Spleen (tissue), 7 donors: ENCODE data around the gene AGAP9.
"Not testable (repeated sequence)": the region's sequence is repeated elsewhere in the genome, so short reads cannot be mapped to it uniquely, and the experiment has no call there.

ENCODE experiments used
- POLR2A ChIP-seq, 3 donors: fragments of 450-650 bp; IDR thresholded peaks; one replicate each; pipeline ENCODE4 v1.5.1; 2017; ENCODE audit warnings: antibody characterized with exemption in 3 of 3, mild to moderate bottlenecking in 1 of 3
- POLR2AphosphoS5 ChIP-seq, 3 donors: sonication (generic); formaldehyde crosslinking; IDR thresholded peaks; one replicate each; pipeline ENCODE4 v1.5.1; 2017; ENCODE audit warnings: antibody characterized with exemption in 3 of 3
- TF ChIP-seq, protein P1 (sequence below), 11 experiments: fragments of 200-600 bp in 7 of 11; fragments of 450-650 bp in 4 of 11; sonication (generic) in 4 of 11; IDR thresholded peaks in 8 of 11; conservative IDR thresholded peaks in 3 of 11; 1 replicate in 7 of 11; 2 replicates in 4 of 11; pipeline versions ENCODE4 v1.4.0 to v1.8.0; 2016 to 2021; ENCODE audit warnings: antibody characterized with exemption in 11 of 11, inconsistent platforms in 4 of 11, mild to moderate bottlenecking in 1 of 11
- donor health status: DM: no; HTN: no; CAD: no; lungs with moderate emphysema.
- donor health status: DM: no; HTN: no; CAD: no.
- donor health status: DM: no; HTN: no; CAD: no.

DNA sequence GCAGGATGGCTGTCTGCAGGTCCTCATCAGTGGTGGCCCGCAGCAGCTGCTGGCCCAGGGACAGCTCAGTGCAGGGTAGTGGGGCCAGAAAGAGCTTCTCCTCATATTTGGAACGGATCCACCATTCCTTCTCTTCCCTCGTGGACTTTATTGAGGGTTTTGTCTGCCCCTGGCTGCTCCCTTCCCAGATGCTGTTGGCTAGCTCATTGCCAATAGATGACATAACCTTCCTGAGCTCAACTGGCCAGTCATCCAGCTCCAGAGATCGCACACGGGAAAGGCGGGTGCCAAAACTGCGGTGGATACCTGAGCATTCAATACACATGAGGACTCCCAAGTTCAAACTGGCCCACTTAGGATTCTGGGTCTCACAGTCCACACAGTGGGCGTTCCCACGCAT lies 21.1 kb downstream of the AGAP9 start:
- TF ChIP-seq, protein P1, sequence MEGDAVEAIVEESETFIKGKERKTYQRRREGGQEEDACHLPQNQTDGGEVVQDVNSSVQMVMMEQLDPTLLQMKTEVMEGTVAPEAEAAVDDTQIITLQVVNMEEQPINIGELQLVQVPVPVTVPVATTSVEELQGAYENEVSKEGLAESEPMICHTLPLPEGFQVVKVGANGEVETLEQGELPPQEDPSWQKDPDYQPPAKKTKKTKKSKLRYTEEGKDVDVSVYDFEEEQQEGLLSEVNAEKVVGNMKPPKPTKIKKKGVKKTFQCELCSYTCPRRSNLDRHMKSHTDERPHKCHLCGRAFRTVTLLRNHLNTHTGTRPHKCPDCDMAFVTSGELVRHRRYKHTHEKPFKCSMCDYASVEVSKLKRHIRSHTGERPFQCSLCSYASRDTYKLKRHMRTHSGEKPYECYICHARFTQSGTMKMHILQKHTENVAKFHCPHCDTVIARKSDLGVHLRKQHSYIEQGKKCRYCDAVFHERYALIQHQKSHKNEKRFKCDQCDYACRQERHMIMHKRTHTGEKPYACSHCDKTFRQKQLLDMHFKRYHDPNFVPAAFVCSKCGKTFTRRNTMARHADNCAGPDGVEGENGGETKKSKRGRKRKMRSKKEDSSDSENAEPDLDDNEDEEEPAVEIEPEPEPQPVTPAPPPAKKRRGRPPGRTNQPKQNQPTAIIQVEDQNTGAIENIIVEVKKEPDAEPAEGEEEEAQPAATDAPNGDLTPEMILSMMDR (IDR thresholded peaks at IDR 0.05 in 8 of 11, conservative IDR thresholded peaks at IDR 0.05 in 3 of 11): not testable (repeated sequence)
- TF ChIP-seq POLR2A, POLR2AphosphoS5 (IDR thresholded peaks at IDR 0.05): not testable (repeated sequence)
